ENCODE data around the gene ANKRD33.

ANKRD33 gene, protein sequence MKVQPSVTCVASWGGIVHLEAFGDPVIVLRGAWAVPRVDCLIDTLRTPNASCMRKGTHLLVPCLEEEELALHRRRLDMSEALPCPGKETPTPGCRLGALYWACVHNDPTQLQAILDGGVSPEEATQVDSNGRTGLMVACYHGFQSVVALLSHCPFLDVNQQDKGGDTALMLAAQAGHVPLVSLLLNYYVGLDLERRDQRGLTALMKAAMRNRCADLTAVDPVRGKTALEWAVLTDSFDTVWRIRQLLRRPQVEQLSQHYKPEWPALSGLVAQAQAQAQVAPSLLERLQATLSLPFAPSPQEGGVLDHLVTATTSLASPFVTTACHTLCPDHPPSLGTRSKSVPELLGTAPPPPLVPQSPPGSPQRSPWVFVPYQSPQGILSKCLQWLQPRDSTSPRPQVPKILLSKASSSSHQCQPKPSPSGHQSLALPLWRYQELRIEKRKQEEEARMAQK

DNA sequence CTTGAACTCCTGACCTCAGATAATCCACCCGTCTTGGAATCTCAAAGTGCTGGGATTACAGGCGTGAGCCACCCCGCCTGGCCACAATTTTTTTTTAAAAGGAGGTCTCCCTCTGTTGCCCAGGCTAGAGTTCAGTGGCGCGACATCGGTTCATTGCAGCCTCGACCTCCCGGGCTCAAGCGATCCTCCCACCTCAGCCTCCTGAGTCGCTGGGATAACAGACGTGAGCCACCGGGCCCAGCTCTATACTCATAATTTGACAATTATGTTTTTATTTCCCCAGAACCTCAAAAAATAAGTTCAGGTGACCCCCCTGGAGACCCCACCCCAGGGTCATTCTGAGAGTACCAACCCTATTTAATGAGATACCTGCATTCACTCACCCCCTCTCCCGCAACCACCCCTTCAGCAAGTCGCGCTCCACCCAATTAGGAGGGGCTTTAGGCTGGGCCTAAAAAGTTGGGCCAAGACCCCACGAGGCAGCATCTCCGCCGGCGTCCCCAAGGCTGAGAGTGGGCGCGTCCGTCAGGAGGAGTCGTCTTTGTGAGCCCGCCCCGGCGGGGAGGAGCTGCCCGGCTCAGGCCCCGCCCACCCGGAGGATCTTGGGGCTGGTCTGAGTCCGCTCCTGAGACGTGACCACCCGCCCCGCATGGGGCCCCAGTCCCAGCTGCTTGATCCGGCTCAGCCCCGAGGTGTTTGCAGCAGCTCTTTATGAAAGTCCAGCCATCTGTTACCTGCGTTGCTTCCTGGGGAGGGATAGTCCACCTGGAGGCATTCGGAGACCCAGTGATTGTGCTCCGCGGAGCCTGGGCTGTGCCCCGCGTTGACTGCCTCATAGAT, at the start of gene ANKRD33:
TSS of gene ANKRD33 (plus strand) at position 628 of the 840 bp plus-strand sequence. CDS start at position 712, 84 bp downstream.
- DNase-seq (ENCODE audit: low read depth): no peak

DNA sequence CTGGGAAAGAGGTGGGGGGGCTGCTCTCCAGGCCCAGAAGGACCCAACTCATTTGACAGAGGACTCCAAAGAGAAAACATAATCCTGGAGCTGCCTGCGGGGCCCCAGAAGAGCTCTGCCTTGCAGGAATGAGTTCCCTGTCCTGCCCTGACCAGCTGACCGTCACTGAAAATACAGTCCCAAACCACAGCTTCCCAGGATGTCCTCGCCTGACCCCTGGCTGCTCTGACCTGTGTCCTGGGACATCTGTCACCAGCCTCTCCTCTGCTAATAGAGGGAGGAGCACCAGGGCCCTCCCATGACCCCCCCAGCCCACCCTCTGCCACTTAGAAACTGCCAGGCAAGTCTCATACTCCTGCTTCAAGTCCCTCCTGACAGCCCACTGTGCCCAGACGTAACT, 49.1 kb upstream of the ANKRD33 start:
- no peak for DNase-seq (ENCODE audit: low read depth)

DNA sequence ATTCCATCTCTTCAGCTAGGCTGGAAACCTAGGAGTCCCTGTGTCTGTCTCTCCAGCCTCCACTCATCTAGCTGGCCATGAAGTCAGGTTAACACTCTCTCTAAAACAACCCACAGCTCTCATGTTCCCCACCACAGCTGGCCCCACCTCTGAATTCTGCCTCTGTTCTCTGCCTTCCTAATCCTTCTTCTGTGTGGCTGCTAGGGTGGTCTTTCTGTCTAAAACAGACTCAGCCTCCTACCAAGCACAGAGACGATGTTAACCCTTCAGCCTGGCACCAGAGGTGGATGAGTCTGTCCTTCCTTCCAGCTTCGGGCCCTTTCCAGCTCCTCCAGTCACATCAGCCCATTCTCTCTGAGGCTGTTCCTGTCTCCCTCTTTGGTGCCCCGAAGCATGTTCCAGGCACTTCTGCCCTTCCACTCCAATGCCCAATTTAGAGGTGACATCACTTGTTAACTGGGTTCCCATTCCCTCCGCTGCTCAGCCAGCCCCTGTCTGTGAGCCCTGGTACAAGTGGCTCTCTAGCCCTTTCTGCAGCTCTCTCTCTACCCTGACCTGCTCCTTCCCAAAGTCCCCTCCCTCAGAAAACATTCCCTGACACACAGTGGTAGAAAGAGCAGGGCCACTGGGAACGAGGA, 48.5 kb upstream of the ANKRD33 start:
- DNase-seq (ENCODE audit: low read depth): no peak

DNA sequence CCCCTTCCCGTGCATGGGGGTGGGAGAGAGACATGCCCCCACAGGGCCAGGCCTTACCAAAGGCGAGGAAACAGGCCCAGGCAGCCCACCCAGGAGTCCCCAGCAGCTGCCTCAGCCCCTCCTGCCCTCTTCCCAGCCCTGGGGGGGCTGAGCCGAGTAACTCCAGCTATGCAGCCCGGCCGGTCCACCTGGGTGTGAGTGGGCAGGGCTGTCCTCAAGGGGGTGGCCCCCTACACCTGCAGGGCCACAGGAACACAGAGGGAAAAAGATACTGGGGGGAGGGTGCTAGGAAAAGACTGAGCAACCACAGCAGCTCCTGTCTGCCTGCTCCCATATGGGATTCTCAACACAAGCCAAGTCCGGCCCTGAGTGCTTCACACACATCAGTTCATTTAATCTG, 46.9 kb upstream of the ANKRD33 start:
- no peak for DNase-seq (ENCODE audit: low read depth)

DNA sequence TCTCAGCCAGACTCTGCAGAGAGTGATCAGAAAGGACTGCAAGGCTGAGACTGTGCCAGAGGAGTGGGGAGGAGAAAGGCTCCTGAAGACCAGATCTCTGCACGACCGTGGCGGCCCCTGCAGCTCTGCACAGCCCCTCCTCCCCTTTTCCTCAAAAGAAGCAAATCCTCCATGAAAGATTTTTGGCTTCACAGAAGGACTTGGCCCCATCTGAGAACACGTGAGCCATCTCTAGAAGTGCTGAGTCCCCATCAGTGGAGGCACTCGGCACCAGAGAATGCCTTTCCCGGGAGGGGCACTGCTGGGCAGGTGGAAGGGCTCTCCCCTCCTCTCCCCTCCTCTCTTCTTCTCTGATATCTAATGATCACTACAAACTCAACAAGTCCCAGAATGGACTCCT, 46.2 kb upstream of the ANKRD33 start:
- no peak for DNase-seq (ENCODE audit: low read depth)

DNA sequence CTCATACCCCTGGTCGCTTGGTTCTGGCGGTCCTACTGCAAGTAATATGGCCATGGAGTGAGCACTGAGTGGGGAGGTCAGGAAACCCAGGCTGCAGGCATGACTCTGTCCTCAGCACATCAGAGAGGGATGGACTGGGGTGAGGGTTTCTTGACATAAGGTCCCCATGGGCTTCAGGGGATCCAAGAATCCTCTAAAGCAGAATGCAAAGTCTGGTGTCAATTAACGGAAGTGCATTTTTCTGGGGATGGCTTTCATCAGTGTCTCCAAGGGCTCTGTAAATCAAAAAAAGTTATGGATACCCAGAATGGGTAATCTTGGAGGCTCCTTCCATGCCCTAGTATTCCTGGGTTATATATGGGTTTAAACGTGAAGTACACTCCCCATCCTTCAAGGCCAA, 43.0 kb upstream of the ANKRD33 start:
- no peak for DNase-seq (ENCODE audit: low read depth)

DNA sequence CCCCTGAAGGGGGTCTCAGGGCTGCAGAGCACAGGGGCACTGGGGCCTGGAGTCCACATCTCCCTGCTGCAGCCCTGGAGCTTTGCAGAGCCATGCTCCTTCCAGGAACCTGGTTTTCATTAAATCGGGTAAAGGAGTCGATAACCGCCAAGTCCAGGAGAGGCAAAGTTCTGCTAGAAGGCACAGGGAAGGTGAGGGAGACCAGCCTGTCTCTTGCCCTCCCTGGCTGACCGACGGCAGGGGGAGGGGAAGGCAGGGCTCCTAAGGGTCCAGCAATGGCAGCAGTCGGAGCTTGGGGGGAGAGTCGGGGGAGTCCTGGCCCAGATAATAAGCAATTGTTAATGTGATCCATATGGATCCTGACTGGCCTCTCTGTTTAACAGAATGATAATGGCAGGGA, 42.4 kb upstream of the ANKRD33 start:
- no peak for DNase-seq (ENCODE audit: low read depth)

DNA sequence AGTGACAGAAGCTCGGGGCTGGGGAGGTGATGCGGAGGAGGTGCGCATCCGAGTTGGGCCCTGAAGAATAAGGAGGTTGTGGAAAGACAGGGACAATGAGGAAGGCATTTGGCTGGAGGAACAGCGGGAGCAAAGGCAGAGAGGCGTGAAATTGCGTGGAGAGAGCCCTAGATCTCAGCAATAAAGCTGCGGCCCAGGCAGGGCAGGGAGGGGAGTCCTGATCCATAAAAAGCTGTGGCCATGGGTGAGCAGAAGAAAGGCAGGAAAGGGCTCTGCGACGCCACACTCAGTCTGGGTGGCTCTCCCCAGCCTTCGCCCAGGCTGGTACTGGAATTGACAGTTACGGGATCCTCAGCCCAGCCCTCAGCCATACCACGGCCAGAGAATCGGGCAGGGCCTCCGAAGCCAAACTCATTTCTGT, 41.6 kb upstream of the ANKRD33 start:
- DNase-seq (ENCODE audit: low read depth): no peak

DNA sequence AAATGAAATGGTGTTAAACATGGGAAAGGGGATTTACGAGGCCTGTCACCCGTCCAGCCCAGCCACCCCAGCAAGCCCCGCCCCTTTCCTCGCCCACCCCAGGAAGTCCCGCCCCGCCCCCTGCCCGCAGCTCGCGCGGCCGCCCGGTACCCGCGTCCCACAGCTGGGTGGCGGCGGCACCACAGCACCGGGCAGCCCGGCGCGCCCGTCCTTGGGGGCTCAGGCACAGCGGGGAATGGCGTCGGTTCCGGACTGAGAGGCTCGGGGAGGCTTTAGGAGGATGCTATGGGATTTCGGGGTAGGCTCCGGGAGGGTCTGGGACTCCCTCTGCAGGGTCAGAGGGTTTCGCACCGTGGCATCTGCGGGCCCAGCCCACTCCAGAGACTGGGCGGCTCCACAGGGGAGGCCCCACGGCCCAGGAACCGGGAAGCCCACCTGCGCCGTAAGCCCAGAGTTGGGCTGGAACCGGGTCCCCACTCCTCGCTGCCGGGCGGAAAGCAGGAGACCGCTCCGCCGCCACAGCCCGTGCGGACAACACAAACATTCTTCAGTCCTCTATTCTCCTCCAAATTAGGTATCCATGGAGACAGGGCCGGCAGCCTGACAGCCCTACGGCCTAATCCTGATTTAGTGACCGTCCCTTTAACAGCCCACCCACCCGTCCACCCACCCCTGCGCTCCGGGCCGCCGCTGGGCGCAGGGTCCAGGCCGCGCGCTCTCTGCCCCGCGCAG, 40.8 kb upstream of the ANKRD33 start:
- peak; percentile 36 for DNase-seq (ENCODE audit: low read depth)

DNA sequence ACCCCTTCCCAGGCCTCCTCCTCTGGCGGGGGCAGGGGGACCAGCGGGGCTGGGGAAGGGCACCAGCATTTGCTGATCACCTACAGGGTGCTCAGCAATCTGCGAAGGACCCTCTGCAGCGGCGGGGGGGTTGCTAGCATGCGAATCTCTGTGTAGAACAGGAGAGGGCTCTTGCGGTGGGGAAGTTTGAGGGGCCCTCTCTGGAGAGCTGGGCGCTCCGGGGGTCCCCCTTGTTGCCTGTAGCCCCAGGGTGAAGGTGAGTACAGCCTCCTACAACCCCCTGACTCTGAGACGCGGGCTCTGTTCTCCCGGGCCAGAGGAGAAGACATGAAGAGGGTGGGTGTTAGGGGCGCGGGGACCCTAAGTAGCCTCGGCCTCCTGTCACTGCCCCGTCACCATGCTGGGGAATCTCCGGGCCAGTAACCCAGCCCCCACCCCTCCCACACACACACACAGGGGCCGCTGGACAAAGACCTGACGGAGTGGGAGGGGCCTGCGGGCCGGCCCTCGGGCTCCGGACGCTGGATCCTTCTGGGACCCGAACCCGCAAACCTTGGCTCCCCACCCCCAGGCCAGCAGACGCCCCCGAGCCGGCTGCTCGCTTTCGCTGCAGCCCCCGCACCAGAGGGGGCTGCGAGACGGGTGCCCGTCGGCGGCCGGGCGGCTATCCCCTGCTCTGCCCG, 40.1 kb upstream of the ANKRD33 start:
- DNase-seq (ENCODE audit: low read depth): peak; percentile 30

DNA sequence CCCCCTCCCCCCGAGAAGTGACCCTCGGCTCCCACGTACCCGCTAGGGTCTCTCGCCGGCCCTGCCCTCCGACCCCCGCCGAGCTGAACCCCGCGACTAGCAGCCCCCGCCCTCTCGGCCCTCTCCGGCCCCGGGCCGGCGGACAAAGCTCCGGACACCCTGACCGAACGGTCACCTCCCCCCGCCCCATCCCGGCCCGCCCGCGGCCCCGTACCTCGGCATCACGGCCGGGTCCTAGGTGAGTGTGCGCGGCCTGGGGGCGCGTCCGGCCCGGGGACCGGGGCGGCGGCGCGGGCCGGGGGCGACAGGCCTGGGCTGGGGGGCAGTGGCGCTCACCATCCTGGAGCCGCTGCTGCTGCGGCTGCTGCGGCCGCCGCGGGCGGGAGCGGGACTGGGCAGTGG, 39.6 kb upstream of the ANKRD33 start, which contains the start of gene FIGNL2:
TSS of gene FIGNL2 (minus strand) at position 393 of the 402 bp plus-strand sequence. CDS start 26,305 bp downstream, outside the sequence.
- no peak for DNase-seq (ENCODE audit: low read depth)

DNA sequence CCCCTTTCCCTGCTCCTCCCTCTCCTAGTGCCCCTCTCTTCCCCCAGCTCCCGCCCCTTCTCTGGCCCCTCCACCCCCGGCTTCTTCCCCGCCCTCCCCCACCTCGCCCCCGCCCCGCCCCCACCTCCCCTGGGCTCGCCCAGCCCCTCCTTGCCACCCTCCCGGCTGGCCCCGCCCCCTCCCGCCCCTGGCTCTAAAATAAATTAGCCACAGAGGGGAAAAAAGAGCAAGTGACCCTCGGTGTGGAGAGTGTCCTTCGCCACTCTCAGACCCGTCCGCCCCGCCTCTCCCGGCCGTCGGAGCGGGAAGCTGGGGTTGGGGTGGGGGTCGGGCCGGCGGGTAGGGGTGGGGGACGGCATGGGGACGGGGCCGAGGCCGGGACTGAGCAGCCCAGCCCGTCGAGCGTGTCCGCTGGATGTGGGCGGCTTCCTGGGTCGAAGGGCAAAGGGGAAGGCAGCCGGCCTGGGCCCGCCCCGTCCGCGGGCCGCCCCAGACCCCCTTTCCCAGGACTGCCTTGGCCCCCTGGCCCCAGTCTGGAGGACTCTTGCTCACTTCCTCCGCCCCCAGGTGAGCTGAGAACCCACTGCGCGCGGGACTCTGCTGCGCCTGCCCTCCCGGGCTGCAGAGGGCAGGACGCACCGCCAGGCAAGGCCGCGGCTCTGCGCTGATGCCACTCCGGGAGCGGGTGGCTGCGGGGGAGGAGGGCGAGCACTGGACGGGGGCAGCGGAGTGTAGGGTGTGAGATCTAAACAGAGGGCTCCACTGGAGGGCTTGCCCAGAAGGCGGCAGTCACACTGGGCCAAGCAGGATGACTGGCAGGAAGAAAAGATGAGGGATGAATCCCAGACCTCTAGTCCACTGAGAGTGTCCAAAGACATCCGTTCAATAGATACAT, 38.8 kb upstream of the ANKRD33 start:
- DNase-seq (ENCODE audit: low read depth): no peak

DNA sequence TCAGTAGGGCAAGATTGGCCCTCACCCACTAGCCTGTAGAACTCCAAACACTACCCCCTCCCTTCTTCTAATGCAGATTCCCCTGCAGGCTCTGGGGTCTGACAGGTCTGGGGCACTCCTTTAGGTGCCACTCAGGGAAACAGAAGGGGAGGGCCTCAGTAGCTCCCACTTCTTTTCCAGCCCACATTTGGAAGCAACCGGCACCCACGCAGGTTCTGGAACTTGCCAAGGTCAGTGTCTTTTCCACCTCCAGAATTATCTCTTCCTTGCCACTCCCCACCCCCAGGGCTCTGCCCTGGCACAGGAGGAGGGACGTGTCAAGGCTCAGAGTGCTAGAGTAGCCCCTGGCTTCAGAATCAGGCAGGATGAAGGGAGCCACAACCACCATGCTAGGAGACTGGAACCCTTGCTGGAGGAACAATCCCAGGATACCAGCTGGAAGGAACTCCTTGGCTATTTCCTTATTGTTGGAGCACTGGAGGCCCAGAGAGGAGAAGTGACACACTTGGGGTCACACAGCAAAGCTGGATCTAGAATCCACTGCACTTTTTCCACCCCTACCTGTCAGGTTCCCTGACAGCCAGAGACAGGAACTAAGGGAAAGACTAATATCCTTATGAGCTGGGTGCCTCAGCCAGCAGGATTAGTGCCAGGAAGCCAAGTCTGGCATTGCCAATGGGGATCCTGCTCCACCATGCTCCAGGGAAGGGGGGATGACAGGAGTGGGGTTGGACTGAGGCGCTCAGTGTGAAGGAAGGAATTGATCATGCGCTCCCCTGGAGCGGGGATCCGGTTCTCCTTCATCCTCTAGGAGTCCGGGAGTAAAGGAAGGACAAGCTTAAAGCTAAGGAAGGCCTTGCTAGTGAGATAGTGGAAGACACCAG, 37.6 kb upstream of the ANKRD33 start:
- no peak for DNase-seq (ENCODE audit: low read depth)

DNA sequence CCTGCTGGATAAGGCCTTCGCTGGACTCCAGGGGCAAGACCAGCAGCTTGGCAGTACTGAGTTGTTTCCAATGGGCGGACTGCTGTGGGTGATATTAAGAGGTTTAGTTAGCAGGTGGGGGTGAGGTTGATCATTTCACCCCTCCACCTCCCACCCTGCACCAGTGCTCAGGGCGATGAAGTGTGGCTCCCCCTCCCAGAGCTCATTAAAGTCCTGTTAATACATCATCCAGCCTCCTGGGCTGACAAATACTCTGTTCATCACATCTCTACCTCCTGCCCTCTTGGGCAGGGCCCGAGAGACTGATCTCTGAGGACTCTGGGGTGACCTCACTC, 37.0 kb upstream of the ANKRD33 start:
- DNase-seq (ENCODE audit: low read depth): no peak

DNA sequence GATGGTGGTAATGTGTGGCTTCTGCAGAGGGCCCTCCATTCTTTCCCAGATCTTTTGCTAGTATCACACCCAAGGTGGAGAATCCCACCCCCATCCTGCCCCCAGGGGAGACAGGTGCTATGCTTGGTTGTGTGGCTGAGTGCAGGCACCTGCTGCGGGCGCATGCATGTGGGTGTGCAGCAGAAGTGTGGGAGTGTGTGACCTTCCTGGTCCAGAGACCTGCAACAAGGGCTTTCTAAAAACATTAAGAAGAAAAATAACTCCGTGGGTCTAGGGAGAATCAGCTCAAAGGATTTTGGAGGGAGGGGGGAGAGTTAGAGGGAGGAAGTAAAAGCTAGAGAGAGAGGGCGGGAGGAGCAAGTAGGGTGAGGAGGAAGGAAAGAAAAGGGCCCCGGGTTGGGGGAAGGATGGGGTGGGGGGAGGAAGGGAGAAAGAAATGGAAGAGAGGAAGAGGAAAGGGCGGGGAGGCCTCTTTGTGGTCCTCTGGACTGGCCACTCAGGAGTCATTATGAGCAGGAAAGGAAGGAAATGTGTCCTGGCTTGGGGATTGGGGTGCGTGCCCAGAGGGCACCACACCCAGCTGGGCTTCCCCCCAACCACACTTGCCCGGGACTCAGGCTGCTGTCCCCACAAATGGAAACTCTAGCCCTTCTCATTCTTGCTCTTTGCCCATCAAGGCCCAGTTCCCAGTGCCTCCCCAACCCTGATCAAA, 36.3 kb upstream of the ANKRD33 start:
- no peak for DNase-seq (ENCODE audit: low read depth)

DNA sequence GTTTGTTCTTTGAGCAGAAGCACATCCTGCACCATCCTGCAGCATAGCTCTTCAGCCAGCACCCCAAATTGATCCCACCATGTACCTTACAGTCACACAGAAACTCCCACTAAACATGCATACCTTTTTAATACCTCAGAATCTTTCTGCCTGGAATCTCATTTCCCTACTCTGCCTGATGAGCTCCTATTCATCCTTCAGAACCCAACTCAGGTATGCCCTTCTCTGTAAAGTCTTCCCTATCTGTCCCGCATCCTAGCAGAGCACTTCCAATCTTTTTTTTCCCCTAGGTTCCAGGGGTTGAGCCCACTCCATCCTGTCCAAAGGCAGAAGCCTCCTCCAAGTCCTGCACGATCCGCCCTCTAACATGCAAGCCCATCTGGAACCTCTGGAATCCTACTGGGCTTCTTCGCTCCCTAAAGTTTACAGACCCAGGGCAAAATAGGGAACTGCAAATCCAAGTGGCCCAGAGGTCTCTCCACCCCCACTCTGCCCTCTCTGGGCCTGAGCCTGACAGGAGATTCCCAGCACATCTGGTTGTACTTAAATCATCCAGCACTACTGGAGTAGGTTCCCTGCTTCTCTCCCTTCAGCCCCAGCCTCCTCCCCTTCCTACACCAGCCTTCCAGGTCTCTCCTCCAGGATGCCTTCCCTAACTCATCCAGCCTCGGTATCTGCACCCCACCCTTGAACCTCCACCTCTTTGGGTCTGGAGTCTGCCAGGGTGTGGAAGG, 35.3 kb upstream of the ANKRD33 start:
- no peak for DNase-seq (ENCODE audit: low read depth)

DNA sequence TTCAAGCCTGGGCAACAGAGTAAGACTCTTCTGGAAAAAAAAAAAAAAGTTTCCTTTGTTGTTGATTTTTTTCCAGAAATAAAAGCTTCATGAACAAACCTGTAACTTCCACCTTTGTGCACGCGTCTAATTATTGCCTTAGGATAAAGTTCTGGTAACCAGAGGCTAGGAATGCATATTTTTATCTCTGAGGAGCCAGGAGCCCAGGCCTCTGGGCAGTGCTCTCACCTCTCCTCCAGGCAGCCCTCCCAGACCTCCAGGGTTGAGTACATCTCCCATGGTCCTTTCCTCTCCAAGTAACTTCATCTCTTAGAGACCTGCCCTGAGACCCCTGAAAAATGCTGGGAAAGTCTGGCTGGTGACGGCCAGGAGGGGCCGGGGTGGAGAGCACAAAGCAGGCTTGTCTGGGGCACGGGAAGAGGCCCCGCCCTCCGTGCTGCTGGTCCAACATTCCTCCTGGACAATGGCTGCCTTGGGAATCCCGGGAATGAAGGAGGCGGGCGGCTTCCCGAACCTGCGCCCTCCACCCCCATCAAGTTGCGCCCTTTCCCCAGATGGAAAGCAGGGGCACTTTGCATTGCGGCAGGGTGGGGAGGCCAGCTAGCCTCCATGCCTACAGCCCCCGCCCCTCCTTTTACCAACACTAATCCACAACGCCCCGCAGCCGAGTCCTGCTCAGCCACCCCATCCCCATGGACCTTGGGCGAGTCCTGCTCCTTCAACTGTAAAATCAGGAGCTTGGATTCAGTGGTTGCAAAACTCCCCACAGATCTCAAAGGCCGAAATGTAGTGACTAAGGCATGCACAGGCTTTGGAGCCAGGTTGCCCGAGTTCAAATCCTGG, 32.1 kb upstream of the ANKRD33 start:
- peak; percentile 29 for DNase-seq (ENCODE audit: low read depth)

Measured in ELR (cell line).